ENCODE data around the gene FAM174C.

Gene FAM174C

GRCh38 chr19:1298235-1298634, 22.9 kb downstream of the FAM174C start:
- H4K20me1 ChIP-seq (ENCODE audit: low read depth, low read length) = no peaks in the 10 kb centered on the region
- H3F3A ChIP-seq (ENCODE audit: insufficient read depth) = no peaks in the 10 kb centered on the region
- H3K9me2 ChIP-seq (replicated peaks; ENCODE audit: insufficient read depth, low read length) = no peaks in the 10 kb centered on the region
- H3K4me3 ChIP-seq (ENCODE audit: insufficient read depth, low read length, poor library complexity, severe bottlenecking) = no peak overlapping the region
- no peak overlapping the region for H3K9ac ChIP-seq (ENCODE audit: low read length)
- H3K36me3 ChIP-seq (ENCODE audit: low read length) = no peaks in the 10 kb centered on the region
- no peak overlapping the region for H2AFZ ChIP-seq (ENCODE audit: low read depth, low read length, severe bottlenecking)
- no peak overlapping the region for H3K4me2 ChIP-seq (ENCODE audit: low read depth, low read length, poor library complexity, severe bottlenecking)
- no peak overlapping the region for H3K27ac ChIP-seq (ENCODE audit: low read depth, low read length)
- H3K9me3 ChIP-seq (ENCODE audit: insufficient read depth, low read length) = no peaks in the 10 kb centered on the region
- no peaks in the 10 kb centered on the region for H3K79me2 ChIP-seq (ENCODE audit: insufficient read depth, low read length)
- TF ChIP-seq EZH2phosphoT487 (conservative IDR thresholded peaks at IDR 0.05; ENCODE audit: low read length) = no peak
- no peak for TF ChIP-seq CTCF (IDR thresholded peaks at IDR 0.05; ENCODE audit: insufficient read depth, low read length, poor library complexity, severe bottlenecking)
- no peaks in the 10 kb centered on the region for H3K27me3 ChIP-seq (ENCODE audit: low read length)

- H3K9me3 ChIP-seq (ENCODE audit: insufficient read depth, low read length) = no peaks in the 10 kb centered on the region
- TF ChIP-seq CTCF (IDR thresholded peaks at IDR 0.05; ENCODE audit: insufficient read depth, low read length, poor library complexity, severe bottlenecking) (no peak), EZH2phosphoT487 (conservative IDR thresholded peaks at IDR 0.05; ENCODE audit: low read length) (no peak)
- no peaks in the 10 kb centered on the region for H3F3A ChIP-seq (ENCODE audit: insufficient read depth)
- no peaks in the 10 kb centered on the region for H3K79me2 ChIP-seq (ENCODE audit: insufficient read depth, low read length)
- H3K36me3 ChIP-seq (ENCODE audit: low read length) = no peaks in the 10 kb centered on the region
- H3K27ac ChIP-seq (ENCODE audit: low read depth, low read length) = no peak overlapping the region
- H3K9me2 ChIP-seq (replicated peaks; ENCODE audit: insufficient read depth, low read length) = no peaks in the 10 kb centered on the region
- no peak overlapping the region for H2AFZ ChIP-seq (ENCODE audit: low read depth, low read length, severe bottlenecking)
- no peaks in the 10 kb centered on the region for H3K27me3 ChIP-seq (ENCODE audit: low read length)
- H4K20me1 ChIP-seq (ENCODE audit: low read depth, low read length) = no peaks in the 10 kb centered on the region
- H3K4me3 ChIP-seq (ENCODE audit: insufficient read depth, low read length, poor library complexity, severe bottlenecking) = no peak overlapping the region
- no peak overlapping the region for H3K4me2 ChIP-seq (ENCODE audit: low read depth, low read length, poor library complexity, severe bottlenecking)
- H3K9ac ChIP-seq (ENCODE audit: low read length) = no peak overlapping the region
Observed at GRCh38 chr19:1299801-1300200, 24.5 kb downstream of the FAM174C start.

- Histone ChIP-seq H3K27ac (ENCODE audit: low read depth, low read length) (no peak overlapping the region), H3K4me3 (ENCODE audit: insufficient read depth, low read length, poor library complexity, severe bottlenecking) (no peak overlapping the region), H3F3A (ENCODE audit: insufficient read depth) (no peaks in the 10 kb centered on the region), H3K4me2 (ENCODE audit: low read depth, low read length, poor library complexity, severe bottlenecking) (no peak overlapping the region), H3K9ac (ENCODE audit: low read length) (no peak overlapping the region), H3K79me2 (ENCODE audit: insufficient read depth, low read length) (no peaks in the 10 kb centered on the region), H2AFZ (ENCODE audit: low read depth, low read length, severe bottlenecking) (no peak overlapping the region), H3K9me3 (ENCODE audit: insufficient read depth, low read length) (no peaks in the 10 kb centered on the region), H3K9me2 (replicated peaks; ENCODE audit: insufficient read depth, low read length) (no peaks in the 10 kb centered on the region), H3K27me3 (ENCODE audit: low read length) (no peaks in the 10 kb centered on the region), H3K36me3 (ENCODE audit: low read length) (no peaks in the 10 kb centered on the region), H4K20me1 (ENCODE audit: low read depth, low read length) (no peaks in the 10 kb centered on the region)
- TF ChIP-seq EZH2phosphoT487 (conservative IDR thresholded peaks at IDR 0.05; ENCODE audit: low read length) = no peak
- TF ChIP-seq CTCF (IDR thresholded peaks at IDR 0.05; ENCODE audit: insufficient read depth, low read length, poor library complexity, severe bottlenecking) = no peak
Observed at GRCh38 chr19:1300744-1301490, 25.6 kb downstream of the FAM174C start.
